ENCODE measurements around the gene MLLT1. TPM values are rescaled to one million over a fixed set of nuclear protein-coding genes. Genes with fewer than 3 reads are reported as not detected.

Gene MLLT1
- total RNA-seq, 1 experiment from 2014 or later: 55.0 TPM

GRCh38 chr19:6209233-6209632, 70.5 kb downstream of the MLLT1 start:
- H3K36me3 ChIP-seq (ENCODE audit: control insufficient read depth in 1 of 2, insufficient read depth in 2 of 2, low read length in 2 of 2): no peaks in the 10 kb centered on the region
- H3K4me1 ChIP-seq (ENCODE audit: control insufficient read depth in 1 of 2, insufficient read depth in 2 of 2, low read length in 2 of 2): no peaks in the 10 kb centered on the region
- no peak overlapping the region for H3K27ac ChIP-seq (ENCODE audit: low read depth, low read length)
- no peaks in the 10 kb centered on the region for H3K27me3 ChIP-seq (ENCODE audit: insufficient read depth, low read length)
- intact Hi-C loops (cut with micrococcal nuclease): no loop called here
- no peak for TF ChIP-seq POLR2A (IDR thresholded peaks at IDR 0.05; ENCODE audit: borderline replicate concordance, extremely low read depth, insufficient read depth, insufficient read length)
- no peak for TF ChIP-seq SRF (IDR thresholded peaks at IDR 0.05; ENCODE audit: low read depth)
- no peak for TF ChIP-seq CEBPB (IDR thresholded peaks at IDR 0.05; ENCODE audit: low read depth)
- TF ChIP-seq CTCF (IDR thresholded peaks at IDR 0.05 in 2 of 3, conservative IDR thresholded peaks at IDR 0.05 in 1 of 3; ENCODE audit: borderline replicate concordance in 1 of 3, insufficient read depth in 1 of 3, low read depth in 2 of 3, low read length in 2 of 3): no peak
- TF ChIP-seq RAD21 (IDR thresholded peaks at IDR 0.05; ENCODE audit: low read depth): no peak
- TF ChIP-seq, protein P1, sequence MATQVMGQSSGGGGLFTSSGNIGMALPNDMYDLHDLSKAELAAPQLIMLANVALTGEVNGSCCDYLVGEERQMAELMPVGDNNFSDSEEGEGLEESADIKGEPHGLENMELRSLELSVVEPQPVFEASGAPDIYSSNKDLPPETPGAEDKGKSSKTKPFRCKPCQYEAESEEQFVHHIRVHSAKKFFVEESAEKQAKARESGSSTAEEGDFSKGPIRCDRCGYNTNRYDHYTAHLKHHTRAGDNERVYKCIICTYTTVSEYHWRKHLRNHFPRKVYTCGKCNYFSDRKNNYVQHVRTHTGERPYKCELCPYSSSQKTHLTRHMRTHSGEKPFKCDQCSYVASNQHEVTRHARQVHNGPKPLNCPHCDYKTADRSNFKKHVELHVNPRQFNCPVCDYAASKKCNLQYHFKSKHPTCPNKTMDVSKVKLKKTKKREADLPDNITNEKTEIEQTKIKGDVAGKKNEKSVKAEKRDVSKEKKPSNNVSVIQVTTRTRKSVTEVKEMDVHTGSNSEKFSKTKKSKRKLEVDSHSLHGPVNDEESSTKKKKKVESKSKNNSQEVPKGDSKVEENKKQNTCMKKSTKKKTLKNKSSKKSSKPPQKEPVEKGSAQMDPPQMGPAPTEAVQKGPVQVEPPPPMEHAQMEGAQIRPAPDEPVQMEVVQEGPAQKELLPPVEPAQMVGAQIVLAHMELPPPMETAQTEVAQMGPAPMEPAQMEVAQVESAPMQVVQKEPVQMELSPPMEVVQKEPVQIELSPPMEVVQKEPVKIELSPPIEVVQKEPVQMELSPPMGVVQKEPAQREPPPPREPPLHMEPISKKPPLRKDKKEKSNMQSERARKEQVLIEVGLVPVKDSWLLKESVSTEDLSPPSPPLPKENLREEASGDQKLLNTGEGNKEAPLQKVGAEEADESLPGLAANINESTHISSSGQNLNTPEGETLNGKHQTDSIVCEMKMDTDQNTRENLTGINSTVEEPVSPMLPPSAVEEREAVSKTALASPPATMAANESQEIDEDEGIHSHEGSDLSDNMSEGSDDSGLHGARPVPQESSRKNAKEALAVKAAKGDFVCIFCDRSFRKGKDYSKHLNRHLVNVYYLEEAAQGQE (IDR thresholded peaks at IDR 0.05; ENCODE audit: low read depth): no peak
- TF ChIP-seq POLR2AphosphoS5 (IDR thresholded peaks at IDR 0.05; ENCODE audit: low read depth, low read length): no peak
- TF ChIP-seq EZH2 (IDR thresholded peaks at IDR 0.05): no peak
- no peak for TF ChIP-seq YY1 (IDR thresholded peaks at IDR 0.05; ENCODE audit: extremely low read depth, insufficient replicate concordance, low read depth, low read length)
- no peak for TF ChIP-seq ZNF274 (IDR thresholded peaks at IDR 0.05; ENCODE audit: low read depth, low read length)
- no peak for TF ChIP-seq SP1 (IDR thresholded peaks at IDR 0.05; ENCODE audit: low read depth)
- no peak for TF ChIP-seq JUND (IDR thresholded peaks at IDR 0.05)
- no peak for TF ChIP-seq EGR1 (IDR thresholded peaks at IDR 0.05; ENCODE audit: low read depth)
- TF ChIP-seq EZH2phosphoT487 (IDR thresholded peaks at IDR 0.05; ENCODE audit: borderline replicate concordance): no peak
- TF ChIP-seq FOSL1 (IDR thresholded peaks at IDR 0.05; ENCODE audit: low read depth): no peak
- TF ChIP-seq CBX3 (IDR thresholded peaks at IDR 0.05; ENCODE audit: low read depth): no peak
- no peak for TF ChIP-seq MAX (IDR thresholded peaks at IDR 0.05)
- TF ChIP-seq TCF7L2 (IDR thresholded peaks at IDR 0.05; ENCODE audit: borderline replicate concordance, extremely low read depth, insufficient read depth, insufficient read length): no peak
- TF ChIP-seq ZFX (IDR thresholded peaks at IDR 0.05): no peak
- no TSS peak for BruUV-seq (replicated peaks)
- H3K9me3 ChIP-seq (ENCODE audit: control insufficient read depth in 1 of 2, insufficient read depth in 1 of 2, low read depth in 1 of 2, low read length in 2 of 2): no peaks in the 10 kb centered on the region
- no peak overlapping the region for H3K4me2 ChIP-seq (ENCODE audit: low read length)
- no peak for DNase-seq (ENCODE audit: low read depth, low spot score)
- no peak overlapping the region for H2AFZ ChIP-seq (ENCODE audit: low read depth, low read length, poor library complexity, severe bottlenecking)
- no peaks in the 10 kb centered on the region for H3K79me2 ChIP-seq (ENCODE audit: insufficient read depth, low read length)
- RAD21 ChIA-PET (ENCODE audit: low non-redundant PET in 1 of 2, low total read pairs in 2 of 2, uncharacterized antibody in 2 of 2, unreplicated experiment in 2 of 2): interaction anchor here in 1 of 2 experiments (0.5 kb wide), 1 partner anchor 131 kb away, joined by 3 read pairs; no protein-coding TSS in a partner anchor
- H3K9ac ChIP-seq (ENCODE audit: low read length): no peak overlapping the region
- CTCF ChIA-PET: interaction anchor here (1.1 to 1.3 kb wide), 2 partner anchors 9 to 10 kb away, joined by 4 to 7 read pairs; no protein-coding TSS in a partner anchor
- no peaks in the 10 kb centered on the region for H4K20me1 ChIP-seq (ENCODE audit: insufficient read depth)
- ATAC-seq: no peak
- H3K9me2 ChIP-seq (ENCODE audit: insufficient read depth): no peaks in the 10 kb centered on the region
- no peak overlapping the region for H3K4me3 ChIP-seq (replicated peaks in 1 of 2; ENCODE audit: low read depth in 1 of 2, low read length in 2 of 2)
- POLR2A ChIA-PET: no interaction called here
